ENCODE measurements around the gene ANKRD7.

GRCh38 chr7:118224521-118224920 is at the start of gene ANKRD7:
- TF ChIP-seq CTCF (IDR thresholded peaks at IDR 0.05) = no peak
- TF ChIP-seq POLR2A (IDR thresholded peaks at IDR 0.05) = no peak
